IPS DF 6.9 (cell line): ENCODE measurements around the gene ABTB2.
"Not testable (repeated sequence)": the region's sequence is repeated elsewhere in the genome, so short reads cannot be mapped to it uniquely, and the experiment has no call there.

ENCODE experiments used
- DNase-seq: peaks from one replicate; pipeline ENCODE4 v3.0.0-alpha.2; 2013; ENCODE audit warnings: low read depth, low spot score
- H3K27ac ChIP-seq: one replicate; pipeline ENCODE4 v1.5.1; 2013; ENCODE audit warnings: low read length, control low read depth
- H3K27me3 ChIP-seq: 2 replicates; pipeline ENCODE4 v1.6.1; 2013; ENCODE audit warnings: mild to moderate bottlenecking, low read length; ENCODE audit not compliant: control insufficient read depth, insufficient read depth
- H3K36me3 ChIP-seq: 2 replicates; pipeline ENCODE4 v1.6.1; 2013; ENCODE audit warnings: low read length; ENCODE audit not compliant: control insufficient read depth, insufficient read depth
- H3K4me1 ChIP-seq: 2 replicates; pipeline ENCODE4 v1.6.1; 2013; ENCODE audit warnings: low read length; ENCODE audit not compliant: control insufficient read depth, insufficient read depth
- H3K4me3 ChIP-seq: 2 replicates; pipeline ENCODE4 v1.5.1; 2013; ENCODE audit warnings: mild to moderate bottlenecking, low read length
- H3K9me3 ChIP-seq: 2 replicates; pipeline ENCODE4 v1.6.1; 2013; ENCODE audit warnings: low read length, inconsistent platforms; ENCODE audit not compliant: control insufficient read depth, insufficient read depth
- WGBS: extraction: QIAGEN DNeasy Blood & Tissue Kit; methylation state at CpG from one replicate; pipeline ENCODE4 v1.1.7; 2013; ENCODE audit warnings: mixed read lengths, missing lambda C conversion rate; ENCODE audit not compliant: insufficient read length, insufficient coverage; 5-methylcytosine and 5-hydroxymethylcytosine counted together

The ABTB2 gene

DNA sequence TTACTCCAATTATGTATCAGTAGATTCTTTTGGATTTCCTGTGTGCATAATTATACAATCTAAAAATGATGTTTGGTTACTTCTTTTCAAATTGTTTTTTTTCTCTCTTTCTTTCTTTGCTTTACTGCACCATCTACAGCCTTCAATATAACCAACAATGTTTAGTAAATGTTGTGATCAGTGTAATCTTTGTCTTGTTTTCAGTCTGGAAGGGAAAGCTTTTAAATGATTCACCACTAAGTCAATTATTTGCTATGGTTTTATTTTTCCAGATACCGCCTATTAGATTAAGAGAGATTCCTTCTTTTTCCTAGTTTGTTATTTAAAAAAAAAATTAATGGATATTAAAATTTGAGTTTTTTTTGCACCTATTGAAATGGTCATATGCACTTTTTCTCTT, 29.8 kb upstream of the ABTB2 start:
- no peaks in the 10 kb centered on the region for H3K27me3 ChIP-seq
- H3K4me3 ChIP-seq: no peak overlapping the region
- no peaks in the 10 kb centered on the region for H3K9me3 ChIP-seq
- H3K27ac ChIP-seq: no peak overlapping the region
- no peaks in the 10 kb centered on the region for H3K36me3 ChIP-seq
- H3K4me1 ChIP-seq: no peaks in the 10 kb centered on the region
- no peak for DNase-seq
- WGBS: no CpG with 5 or more reads among the region's 1 CpG

DNA sequence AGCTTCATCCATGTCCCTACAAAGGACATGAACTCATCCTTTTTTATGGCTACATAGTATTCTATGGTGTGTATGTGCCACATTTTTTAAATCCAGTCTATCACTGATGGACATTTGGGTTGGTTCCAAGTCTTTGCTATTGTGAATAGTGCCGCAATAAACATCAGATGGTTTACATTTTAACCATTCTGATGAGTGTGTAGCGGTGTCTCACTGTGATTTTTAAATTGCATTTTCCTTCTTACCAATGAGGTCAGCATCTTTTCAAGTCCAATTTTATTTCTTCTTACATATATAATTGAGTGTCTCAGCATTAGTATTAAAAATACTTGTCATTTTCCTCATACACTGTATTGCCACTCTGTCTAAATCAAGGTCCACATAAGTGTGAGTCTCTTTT, 28.5 kb upstream of the ABTB2 start:
- H3K9me3 ChIP-seq, H3K27me3 ChIP-seq, H3K27ac ChIP-seq, DNase-seq, H3K36me3 ChIP-seq, H3K4me3 ChIP-seq, H3K4me1 ChIP-seq: not testable (repeated sequence)
- no CpG with 5 or more reads among the region's 2 CpGs for WGBS

DNA sequence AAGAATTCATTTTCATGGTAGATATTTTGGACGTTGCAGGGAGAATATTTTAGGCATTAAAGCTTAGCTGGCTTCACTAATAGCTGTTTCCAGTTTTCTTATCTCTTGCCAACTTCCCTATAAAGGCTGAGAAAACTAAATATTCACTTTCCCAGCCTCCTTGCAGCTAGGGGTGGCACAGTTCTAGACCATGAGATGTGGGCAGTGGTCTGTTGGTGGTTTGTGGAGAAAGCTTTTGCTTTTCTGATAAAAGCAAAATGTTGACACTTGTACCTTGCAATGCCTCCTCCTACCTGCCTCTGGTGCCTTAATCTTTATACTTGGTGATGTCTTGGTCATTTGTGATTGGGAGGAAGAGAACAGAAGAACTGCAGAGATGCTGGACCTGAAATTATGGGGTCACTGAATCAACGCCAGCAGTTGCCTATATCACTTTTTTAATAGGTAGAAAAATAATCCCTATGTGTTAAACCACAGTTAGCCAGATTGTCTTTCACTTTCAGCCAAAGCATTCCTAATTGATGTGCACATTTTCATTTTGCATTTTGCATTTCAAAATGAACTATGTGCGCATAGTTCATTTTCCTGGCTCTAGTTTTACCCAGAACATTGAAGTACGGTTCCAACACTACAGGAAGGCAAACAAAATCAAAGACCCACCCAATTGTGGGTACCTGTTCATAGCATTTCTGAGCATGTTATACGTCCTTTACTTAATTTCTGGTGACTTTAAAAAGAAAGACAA, 24.9 kb upstream of the ABTB2 start:
- Histone ChIP-seq H3K36me3 (no peaks in the 10 kb centered on the region), H3K4me3 (no peak overlapping the region), H3K9me3 (no peaks in the 10 kb centered on the region), H3K27ac (no peak overlapping the region), H3K4me1 (no peaks in the 10 kb centered on the region), H3K27me3 (no peaks in the 10 kb centered on the region)
- WGBS: no CpG with 5 or more reads among the region's 5 CpGs
- no peak for DNase-seq

DNA sequence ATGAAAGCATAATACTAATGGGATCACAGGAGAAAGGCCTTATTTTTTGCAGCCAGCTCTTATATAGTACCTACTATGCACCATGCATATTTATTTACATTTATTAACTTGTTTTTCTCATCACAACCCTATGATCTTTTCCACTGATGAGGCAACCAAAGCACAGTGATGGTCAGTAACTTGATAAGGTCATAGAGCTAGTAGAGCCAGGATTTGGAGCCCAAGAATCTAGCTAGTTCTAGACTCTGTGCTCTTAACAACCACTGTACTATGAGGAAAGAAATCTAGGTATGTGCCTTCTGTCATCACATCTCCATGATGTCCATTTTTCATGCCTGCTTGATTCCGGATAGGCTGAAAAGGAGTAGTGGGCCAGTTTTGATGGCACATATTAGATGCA, 24.0 kb upstream of the ABTB2 start:
- no peaks in the 10 kb centered on the region for H3K27me3 ChIP-seq
- H3K4me3 ChIP-seq: no peak overlapping the region
- H3K27ac ChIP-seq: no peak overlapping the region
- no peaks in the 10 kb centered on the region for H3K36me3 ChIP-seq
- WGBS: no CpG with 5 or more reads among the region's 1 CpG
- no peaks in the 10 kb centered on the region for H3K9me3 ChIP-seq
- no peak for DNase-seq
- no peaks in the 10 kb centered on the region for H3K4me1 ChIP-seq

DNA sequence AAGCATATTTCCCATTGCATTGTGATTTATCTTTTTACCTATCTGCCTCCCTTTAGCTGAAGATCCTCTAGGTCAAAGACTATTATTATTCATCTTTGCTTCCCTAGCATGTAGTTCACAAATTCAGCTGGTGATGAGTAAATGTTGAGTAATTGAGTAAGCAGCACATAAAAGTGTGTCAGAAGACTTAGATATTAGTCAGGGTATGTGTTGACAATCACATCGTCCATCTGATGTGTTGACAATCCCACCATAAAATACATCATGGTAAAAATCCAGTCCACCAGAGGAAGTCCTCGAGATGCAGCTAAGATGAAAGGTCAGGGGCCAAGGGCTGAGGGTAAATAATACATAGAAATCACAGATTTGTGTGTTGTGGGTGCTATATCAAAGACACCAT, 22.9 kb upstream of the ABTB2 start:
- DNase-seq: no peak
- Histone ChIP-seq H3K27me3 (no peaks in the 10 kb centered on the region), H3K9me3 (no peaks in the 10 kb centered on the region), H3K36me3 (no peaks in the 10 kb centered on the region), H3K4me3 (no peak overlapping the region), H3K4me1 (no peaks in the 10 kb centered on the region), H3K27ac (no peak overlapping the region)
- WGBS: no CpG with 5 or more reads among the region's 2 CpGs

DNA sequence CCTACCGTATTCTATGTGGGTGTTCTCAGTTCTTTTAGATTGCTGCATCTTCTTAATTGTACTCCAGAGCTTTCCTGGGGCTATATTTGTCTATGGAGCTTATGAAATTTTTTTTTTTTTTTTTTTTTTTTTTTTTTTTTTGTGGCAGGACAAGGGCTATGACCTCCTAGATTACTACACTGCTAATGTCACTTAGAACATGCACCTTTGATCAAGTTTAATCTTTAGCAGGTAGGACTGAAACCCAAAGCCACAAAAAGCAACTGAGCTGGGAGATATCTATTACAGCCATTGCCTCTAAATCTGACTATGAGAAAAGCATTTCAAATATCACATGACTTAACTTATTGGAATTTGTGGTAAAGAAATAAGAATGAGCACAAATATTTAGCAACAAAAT, 21.7 kb upstream of the ABTB2 start:
- no peaks in the 10 kb centered on the region for H3K9me3 ChIP-seq
- H3K36me3 ChIP-seq: no peaks in the 10 kb centered on the region
- WGBS: no CpG with 5 or more reads among the region's 1 CpG
- no peaks in the 10 kb centered on the region for H3K4me1 ChIP-seq
- H3K4me3 ChIP-seq: no peak overlapping the region
- DNase-seq: no peak
- H3K27me3 ChIP-seq: no peaks in the 10 kb centered on the region
- H3K27ac ChIP-seq: no peak overlapping the region

DNA sequence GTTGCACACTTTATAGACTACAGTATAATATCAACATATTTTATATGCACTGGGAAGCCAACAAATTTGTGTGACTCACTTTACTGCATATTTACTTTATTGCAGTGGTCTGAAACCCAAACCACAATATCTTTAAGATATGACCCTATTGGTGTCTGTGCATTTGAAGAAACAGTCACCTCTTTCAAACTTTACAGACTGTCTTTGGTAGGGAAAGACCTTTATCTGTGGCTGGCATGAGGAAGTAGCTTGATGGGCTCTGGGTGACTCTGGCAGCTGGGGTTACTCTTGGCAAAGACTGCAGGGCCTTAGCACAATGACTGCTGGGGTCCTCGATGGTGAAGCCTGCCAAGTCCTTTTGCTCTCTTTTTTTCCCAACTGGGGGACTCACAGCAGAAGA, 21.3 kb upstream of the ABTB2 start:
- no peaks in the 10 kb centered on the region for H3K9me3 ChIP-seq
- H3K27ac ChIP-seq: no peak overlapping the region
- WGBS: no CpG with 5 or more reads among the region's 1 CpG
- H3K27me3 ChIP-seq: no peaks in the 10 kb centered on the region
- no peak overlapping the region for H3K4me3 ChIP-seq
- H3K4me1 ChIP-seq: no peaks in the 10 kb centered on the region
- no peaks in the 10 kb centered on the region for H3K36me3 ChIP-seq
- no peak for DNase-seq

DNA sequence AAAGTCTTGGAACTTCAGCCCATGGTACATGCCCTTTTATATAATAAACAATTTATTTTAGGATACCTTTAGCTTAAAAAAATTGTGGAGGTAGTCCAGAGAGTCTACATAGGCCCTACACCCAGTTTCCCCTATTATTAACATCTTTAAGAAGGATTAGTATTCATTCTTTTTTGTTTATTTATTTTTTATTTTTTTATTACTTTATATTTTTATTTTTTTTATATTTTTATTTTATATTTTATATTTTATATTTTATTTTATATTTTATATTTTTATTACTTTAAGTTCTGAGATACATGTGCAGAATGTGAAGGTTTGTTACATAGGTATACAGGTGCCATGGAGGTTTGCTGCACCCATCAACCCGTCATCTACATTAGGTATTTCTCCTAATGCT, 15.9 kb upstream of the ABTB2 start:
- Histone ChIP-seq H3K36me3 (no peaks in the 10 kb centered on the region), H3K27me3 (no peaks in the 10 kb centered on the region), H3K4me1 (no peaks in the 10 kb centered on the region), H3K4me3 (no peak overlapping the region), H3K9me3 (no peaks in the 10 kb centered on the region), H3K27ac (no peak overlapping the region)
- no peak for DNase-seq
- WGBS: no CpG with 5 or more reads among the region's 1 CpG

DNA sequence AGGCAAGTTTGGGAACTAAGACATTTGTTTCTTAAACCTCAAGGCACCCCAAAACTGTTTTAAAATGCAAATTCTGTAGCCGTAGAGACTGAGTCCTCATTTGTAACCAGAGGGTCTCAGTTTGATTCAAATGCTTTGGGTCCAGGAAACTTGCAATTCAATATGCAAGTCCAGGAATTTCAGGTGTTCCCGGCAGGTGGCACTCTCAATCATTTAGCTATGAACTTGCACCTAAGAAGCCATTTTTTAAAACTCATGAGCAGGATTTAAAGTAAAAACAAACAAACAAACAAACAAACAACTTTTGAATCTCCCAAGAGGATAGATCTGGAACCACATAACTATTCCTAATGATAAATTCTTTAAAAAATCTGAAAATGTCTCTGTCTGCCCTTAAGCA, 8.7 kb upstream of the ABTB2 start:
- DNase-seq: no peak
- Histone ChIP-seq H3K36me3 (no peaks in the 10 kb centered on the region), H3K4me3 (no peak overlapping the region), H3K9me3 (no peaks in the 10 kb centered on the region), H3K4me1 (no peaks in the 10 kb centered on the region), H3K27ac (no peak overlapping the region), H3K27me3 (no peaks in the 10 kb centered on the region)
- WGBS: no CpG with 5 or more reads among the region's 2 CpGs

DNA sequence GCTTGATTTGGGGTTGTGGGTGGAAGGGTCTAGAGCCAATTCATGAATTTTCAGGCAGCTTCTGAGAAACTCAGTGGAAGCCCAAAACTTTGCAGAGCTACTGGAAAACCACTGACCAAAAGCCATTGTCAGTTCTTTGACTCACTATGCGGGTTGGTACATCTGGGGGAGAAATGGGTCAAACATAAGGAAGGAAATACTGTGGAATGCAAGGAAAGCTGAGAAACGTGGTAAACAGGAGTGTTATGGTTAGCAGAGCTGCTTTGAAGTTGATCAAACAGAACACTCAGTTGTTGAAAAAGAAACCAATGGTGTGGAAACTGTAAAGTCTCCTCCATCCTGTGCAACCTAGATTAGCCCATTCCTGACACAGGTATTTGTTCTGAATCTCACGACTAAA, 6.3 kb upstream of the ABTB2 start:
- no CpG with 5 or more reads among the region's 3 CpGs for WGBS
- no peak for DNase-seq

DNA sequence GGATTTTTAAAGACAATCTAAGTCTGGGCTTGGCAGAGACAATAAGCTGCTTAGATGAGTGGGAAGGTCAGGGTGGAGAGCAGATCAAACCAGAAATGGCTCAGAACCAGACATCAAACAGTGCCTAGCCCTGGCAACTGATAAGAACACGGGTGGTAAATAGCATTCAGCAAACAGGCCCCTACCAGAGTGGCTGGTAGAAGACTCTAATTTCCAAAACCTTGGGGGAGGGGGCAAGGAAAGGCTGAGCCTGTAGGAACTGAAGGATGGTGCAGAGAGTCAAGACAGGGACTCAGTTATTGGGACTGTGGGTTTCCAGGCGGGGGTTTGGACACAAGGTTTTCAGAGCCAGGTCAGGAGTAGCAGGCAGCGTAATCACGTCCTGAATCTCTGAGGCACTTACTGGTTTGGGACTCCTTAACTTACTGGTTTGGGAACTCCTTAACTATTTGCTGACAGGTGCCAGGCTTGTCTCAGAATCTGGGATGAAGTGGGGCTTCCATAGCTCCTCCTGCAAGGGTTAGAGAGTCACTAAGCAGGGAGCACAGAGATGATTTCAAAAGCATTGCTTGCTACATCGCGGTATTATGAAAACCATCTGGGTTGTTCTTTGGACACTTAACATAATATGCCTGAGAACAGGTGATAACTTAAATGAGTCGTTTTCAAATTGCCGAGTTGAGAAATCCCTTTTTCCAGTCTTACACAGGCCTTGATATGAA, 5.7 kb upstream of the ABTB2 start:
- peaks cover 3% of the 10 kb centered on the region; the same call in 1 of the 2 replicates for H3K4me1 ChIP-seq
- no peaks in the 10 kb centered on the region for H3K9me3 ChIP-seq
- H3K36me3 ChIP-seq: no peaks in the 10 kb centered on the region
- no peak overlapping the region for H3K4me3 ChIP-seq
- DNase-seq: no peak
- no CpG with 5 or more reads among the region's 8 CpGs for WGBS
- H3K27ac ChIP-seq: no peak overlapping the region
- H3K27me3 ChIP-seq: no peaks in the 10 kb centered on the region

More for the DNA sequence above, 6.3 kb upstream of the ABTB2 start:
- Histone ChIP-seq H3K9me3 (no peaks in the 10 kb centered on the region), H3K27me3 (no peaks in the 10 kb centered on the region), H3K36me3 (no peaks in the 10 kb centered on the region), H3K27ac (no peak overlapping the region), H3K4me1 (no peaks in the 10 kb centered on the region), H3K4me3 (no peak overlapping the region)
